Effector CD4-positive, alpha-beta T cell (primary cell): ENCODE data around the gene AK8.

ENCODE experiments used
- DNase-seq: peaks from one replicate; pipeline ENCODE4 v3.0.0-alpha.2; 2020

AK8 gene

DNA sequence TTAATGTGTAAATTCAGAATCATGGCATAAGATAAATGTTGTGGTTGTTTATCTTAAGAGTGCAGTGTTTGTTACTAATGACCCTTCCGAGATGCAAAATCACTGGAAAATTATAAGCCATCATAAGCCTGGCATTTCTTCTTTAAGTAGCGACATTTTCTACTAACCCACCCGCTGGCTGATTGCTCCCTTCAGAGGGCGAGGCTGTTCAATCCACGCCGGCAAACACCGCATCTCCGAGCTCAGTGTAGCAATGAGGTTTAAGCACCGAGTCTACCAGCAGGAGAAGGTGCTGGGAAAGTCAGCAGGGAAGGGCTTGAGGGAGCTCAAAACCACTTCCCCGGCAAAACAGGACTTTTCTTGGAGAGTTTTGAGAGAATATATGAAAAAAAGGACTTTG, 52.7 kb downstream of the AK8 start:
- no peak for DNase-seq

DNA sequence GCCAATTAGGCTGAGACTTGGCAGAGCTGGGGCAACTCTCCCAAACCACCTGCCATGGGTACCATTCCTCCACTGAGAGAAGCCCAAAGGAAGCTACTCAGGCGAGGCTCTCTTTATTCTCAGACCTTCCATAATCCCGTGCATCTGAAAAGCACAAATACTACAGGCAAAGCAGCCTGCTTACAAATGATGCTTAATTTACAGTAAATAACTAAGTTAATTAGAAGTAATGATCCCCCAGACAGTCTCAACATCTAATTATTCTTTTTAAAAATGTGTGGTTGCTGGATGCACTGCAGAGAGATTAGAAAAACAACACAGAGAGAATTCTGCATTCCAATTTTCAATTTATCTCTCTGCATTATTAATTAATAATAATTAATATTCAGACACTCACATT, 53.1 kb downstream of the AK8 start:
- no peak for DNase-seq

DNA sequence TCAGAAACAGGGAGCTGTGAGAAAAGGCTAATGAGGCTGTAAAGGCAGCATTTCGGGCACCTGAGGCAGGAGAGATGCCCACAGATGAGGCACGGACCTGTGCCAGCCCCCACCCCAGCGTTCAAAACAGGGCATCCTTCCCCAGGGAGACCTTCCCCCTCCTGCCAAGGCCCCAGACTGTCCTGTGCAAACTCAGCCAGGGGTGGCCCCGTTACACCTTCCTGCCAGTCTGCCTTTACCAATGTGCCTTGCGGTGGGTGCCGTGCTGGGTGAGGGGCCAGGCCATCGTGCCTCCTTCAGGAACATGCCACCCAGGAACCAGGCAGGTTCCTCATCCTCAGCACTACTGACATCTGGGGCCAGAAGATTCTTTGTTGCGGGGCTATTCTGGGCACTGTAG, 53.9 kb downstream of the AK8 start:
- DNase-seq: no peak

DNA sequence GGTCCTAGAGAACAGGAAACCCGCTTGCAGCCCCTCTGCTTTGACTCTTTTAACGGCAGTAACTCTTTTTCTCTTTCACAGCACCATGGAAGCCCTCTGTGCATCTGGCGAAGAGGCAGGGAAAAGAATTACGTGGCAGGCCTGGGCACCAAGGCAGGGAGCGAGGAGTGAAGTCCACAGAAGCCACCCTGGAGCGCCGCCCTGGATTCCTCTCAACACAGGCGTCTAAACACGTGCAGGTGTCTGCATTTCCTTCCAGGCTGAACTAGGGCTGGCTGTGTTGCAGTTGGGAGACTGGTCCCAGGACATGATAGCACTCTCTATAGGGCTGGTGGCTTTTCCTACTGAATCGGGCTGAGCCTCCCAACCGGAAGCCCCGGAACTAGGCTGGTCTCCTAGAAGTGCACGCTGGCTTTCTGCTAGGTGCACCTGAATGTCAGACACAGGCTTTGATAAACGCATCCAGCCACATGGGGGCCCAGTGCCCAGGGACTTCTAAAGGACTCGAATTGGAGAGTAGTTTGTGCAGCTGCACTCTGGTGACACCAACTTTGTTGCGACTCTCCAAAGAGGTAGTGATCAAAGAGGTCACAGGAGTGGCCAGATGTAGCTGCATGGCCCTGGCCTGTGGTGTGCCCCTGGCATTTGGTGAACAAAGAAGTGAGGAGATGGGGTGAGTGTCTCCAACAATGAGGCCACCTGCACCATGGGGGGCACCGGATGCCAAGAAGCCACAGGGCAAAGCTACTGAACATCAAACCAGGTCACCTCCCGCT, 54.5 kb downstream of the AK8 start:
- DNase-seq: no peak

DNA sequence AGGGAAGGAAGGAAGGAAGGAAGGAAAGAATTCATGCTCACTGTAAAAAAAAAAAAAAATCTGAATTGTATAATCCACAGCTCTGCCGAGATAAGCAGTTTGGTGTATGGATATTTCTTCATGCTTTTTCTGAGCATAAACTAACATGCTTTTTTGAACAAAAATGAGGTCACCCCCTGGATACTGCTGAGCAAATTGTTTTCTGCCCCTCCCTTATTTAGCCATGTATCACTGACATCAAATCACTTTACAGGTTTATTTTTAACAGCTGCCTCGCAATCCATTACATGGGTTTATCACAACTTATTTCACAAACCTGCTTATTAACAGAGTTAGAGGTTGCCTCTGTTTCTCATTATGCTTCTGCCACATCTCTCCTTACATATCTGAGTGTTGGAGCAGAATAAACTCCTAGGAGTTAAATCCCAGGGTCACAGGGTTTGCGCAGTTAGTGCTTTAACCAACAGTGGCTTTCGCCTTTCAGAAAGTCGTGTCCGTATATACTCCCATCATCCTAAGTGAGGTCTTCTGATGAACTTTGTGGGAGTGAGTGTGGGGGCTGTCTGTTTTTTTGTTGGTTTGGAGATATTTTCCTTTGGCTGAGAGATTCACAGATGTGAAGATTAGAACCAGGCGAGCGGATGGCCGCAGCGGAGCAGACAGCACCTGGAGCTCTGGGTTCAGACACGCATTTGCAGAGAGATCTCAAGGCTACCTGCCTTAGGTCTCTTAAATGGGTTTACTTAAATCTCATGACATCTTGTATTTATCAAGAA, 57.7 kb downstream of the AK8 start:
- DNase-seq: no peak

DNA sequence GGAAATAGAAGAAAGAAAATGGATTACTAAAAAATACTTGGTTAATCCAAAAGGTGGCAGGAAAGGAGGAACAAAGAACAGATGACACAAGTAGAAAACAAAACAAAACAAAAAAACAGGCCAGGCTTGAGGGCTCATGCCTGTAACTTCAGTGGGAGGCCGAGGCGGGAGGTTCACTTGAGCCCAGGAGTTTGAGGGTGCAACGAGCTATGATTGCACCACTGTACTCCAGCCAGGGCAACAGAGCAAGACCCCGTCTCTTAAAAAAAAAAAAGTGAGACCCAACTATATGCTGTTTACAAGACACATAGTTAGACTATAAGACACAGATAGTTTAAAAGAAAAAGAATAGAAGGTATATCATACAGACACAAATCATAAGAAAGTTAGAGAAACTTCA, 59.5 kb downstream of the AK8 start:
- DNase-seq: no peak

DNA sequence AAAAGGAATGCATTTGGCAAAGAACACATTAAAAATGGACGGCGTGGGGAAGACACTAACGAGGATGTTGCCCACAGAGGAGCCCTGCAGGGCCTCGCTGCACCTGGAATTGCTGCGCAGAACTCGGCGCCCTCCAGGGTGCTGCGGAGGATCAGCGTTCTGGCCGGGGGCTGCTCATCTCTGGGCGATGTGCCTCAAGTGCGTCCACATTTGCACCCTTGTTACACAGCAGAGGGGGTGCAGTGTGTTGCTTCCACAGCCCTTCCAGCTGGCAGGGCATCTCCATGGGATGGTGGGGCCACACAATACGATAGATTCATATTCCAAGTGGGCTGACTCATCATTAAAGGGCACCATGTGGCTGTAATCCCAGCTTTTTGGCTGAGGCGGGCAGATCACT, 63.1 kb downstream of the AK8 start:
- no peak for DNase-seq

DNA sequence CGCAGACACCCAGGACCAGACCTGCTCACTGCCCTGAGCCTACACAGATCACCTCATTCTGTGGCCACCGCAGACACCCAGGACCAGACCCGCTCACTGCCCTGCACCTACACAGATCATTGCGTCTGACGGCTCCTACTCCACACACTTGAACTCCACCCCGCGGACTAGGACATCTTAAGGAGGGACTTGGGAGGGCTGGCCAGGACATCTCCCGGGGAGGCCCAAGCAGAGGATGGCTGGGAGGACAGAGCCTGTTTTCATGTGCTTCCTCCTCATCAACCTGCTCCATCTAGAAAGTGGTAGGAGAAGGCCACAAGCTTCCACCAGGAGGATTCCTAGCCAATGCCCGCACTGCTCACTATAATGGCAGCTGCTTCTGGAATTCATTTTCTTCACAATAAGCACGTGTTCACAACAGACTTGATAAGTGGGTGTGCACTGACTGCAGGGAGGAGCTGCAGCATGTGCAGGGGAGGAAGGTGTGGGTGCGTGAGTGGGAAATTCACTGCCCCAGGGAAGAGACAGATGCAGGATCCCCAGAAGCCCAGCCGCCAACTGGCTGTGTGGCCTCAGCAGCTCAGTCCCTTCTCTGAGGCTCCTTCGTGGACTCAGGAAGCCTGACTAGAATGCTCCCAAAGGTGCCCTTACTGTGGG, 64.8 kb downstream of the AK8 start:
- no peak for DNase-seq

DNA sequence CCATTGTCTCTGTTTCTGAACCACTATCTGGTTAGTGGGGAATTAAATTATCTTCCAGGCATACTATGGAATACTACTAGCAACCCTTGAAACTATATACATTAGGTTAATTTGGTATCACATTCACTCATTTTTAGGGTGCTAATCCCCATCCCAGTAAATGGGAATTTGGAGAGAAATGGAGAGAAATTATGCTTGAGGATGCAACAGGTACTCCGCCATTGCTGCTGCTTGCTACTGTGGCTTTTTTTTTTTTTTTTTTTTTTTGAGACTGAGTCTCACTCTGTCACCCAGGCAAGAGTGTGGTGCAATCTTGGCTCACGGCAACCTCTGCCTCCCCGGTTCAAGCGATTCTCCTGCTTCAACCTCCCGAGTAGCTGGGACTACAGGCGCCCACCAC, 66.1 kb downstream of the AK8 start:
- DNase-seq: no peak

DNA sequence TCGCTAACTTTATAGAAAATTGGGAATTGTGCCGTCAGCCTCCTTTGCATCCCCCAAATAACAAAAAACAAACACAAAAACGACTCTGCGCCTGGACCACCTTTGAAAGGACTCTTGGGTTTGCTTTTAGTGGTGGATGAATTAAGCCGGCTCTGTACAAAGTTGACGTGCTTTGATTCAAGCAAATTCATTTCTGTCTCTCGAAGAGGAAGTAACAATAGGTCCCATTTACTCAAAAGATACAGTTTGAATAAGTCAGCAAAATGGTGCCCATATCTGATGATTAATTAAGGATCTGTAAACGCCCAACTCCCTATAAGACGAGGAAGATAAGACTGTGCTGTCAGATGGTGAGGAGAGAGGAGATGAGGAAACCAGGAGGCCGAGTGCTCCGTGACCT, 67.8 kb downstream of the AK8 start:
- no peak for DNase-seq

DNA sequence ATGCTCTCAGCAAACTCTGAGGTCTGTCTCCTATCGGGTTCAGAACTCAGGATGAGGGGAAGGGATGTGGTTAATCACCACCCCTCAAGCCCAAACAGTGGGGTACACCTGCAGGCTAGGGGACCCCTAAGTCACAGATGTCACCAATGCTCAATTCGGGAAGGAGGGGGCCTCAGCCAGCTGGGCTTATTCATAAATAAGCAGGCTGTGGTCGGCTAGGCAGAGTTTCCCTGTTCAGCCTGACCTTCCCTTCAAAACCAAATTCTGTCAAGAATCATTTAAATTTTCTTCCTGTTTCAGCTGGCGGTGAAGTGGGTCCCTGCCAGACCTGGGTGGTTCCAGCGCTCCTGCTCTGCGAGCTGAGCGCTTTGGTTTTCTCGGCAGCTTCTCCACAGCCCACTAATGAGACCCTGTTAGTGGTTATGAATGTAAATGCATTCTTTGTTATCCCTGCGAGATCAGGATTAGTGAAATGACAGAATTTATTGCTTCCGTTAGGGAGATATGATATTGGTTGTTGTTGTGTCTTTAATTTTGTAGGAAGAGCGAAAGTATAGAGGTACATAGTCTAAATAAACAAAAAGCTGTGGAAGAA, 68.3 kb downstream of the AK8 start:
- no peak for DNase-seq

DNA sequence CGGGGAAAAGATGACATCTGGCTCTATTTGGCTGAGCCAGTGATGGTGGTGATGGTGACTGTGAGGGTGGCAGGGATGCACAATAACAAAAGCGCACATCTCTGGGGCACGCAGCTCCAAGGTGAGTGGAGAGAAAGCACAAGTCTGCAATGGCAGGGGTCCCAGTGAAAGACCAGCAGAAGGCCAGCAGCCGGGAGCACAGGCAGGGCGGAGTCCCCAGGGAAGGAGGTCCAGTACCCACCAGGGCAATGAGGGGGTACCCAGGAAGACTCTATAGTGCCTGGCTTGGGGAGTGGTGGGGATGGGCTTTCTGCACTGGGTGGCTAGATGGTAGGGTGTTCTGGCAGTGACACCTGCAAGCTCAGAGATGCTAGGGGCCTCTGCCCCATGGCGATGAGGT, 69.4 kb downstream of the AK8 start:
- DNase-seq: no peak

DNA sequence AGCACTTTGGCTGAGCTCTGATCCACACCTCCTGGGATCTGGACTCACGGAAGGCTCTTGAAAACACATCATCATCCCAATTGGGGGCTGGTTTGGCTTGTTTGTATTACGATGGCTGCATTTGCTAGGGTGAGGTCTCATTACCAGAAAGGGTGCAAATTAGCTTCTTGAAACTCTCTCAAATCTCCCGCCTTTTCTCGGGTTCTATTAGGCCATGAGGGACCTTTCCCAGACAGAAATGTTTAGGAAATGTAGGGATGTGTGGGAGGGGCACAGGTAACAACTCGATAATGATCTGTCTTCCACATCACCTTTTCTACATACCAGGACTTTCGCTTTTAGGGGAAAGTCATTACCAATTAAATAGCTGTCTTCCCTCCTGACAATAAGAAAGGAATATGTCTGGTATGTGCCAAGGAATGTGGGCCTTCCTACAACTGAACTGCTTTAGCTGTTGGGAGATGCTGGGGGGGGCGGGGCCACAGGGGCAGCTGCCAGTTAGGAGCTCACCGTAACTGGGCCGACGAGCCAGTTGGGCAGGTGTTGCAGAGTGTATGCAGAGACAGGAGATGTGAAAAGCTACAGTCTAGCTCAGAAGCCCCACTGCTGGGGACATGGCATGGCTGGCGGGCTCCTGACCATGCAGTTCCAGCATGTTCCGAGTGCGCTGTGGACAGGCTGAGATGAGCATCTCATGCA, 71.2 kb downstream of the AK8 start:
- no peak for DNase-seq

DNA sequence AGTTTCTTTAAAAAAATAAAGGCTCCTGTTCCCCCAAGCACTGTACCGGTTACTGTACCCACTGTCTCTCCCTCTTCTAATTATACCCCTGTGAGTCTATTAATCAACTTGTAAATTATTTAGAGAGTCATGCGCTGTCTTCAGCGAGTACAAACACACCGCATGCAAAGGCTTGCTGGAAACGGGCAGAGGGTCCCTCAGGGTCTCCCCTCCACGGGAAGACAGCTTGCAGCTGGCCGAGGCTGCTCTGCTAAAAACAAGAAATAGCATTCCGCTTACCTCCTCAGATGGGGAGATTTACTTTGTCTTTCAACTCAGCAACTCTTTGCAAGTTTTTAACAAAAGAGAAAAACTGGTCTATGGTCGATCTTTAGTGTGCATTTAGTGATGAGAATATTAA, 71.8 kb downstream of the AK8 start:
- no peak for DNase-seq

DNA sequence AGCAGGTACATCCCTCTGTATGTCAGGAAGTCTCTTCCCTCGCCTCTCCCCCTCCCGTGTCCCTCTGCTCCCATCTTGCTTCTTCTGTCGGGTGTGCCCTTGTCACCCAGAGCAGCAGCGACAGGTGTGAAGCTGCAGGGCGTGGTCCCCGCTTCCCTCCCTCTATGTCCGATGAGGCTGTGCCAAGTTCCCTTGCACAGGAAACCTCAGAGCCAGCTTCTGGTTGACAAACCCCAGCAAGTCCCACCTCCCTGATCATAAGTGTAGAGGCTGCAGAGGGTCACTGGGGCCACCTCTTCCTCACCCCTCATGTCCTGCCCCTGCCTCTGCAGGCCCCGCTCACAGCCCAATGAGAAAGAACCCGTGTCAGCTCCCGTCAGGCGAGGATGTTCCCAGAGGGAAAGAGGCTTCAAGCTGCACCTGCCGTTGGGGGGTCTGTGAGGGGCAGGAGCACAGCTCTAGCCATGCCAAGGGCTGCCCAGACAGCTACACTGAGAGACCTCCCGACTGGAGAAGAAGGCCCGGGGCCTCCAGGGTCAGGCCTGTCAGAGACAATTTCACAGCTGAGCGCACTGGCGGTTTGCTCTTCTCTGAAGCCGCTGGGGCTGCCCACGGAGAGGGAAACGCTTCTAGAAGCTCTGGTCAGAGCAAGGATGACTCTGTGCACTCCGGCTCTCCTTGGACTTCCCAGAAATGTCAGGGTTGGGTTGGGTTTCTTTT, 73.3 kb downstream of the AK8 start:
- no peak for DNase-seq

DNA sequence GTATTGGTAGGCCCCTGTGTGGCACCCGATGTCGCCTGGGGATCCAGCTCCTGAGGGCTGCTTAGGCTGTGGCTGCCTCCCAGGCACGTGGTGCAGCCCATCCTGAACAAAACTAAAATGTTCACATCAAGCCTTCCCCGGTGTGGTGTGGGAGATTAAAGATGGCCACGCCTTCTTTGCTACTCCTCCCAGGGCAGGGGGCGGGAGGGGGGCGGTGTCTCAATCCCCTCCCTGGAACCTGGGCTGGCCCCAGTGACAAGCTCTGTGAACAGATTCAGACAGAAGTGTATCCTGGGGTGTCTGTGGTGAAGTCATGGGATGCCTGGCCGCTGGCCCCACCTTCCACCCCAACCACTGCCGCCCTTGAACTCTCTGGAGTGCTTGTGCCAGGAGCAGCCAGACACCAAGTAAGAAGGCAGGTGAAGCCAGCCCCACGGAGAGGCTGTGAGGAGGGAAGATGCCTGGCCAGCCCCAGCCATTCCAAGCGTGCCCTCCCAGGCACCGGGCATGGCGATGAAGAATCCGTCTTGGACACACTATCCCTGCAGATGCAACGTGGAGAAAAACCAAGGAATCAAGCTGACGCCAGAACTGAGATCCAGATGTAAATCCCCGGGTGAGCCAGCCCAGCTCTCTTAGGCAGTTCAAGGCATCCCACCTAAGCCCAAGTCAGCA, 75.8 kb downstream of the AK8 start:
- no peak for DNase-seq

DNA sequence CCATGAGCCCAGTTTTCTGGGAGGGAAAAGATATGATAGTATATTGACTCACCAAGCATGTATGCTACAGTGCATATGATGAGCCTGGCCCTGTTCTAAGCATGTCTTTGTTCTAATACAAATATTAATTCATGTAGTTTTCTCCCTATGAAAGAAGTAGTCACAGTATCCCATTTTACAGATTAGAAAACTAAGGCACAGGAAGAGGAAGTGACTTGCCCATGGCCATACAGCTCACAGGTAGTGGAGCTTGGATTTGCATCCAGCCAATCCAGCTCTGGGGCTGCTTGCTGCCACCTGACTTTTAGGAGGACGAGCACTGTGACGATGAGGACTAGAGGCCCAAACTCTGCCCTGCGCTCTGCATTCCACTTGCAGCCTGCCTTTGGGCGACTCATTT, 76.4 kb downstream of the AK8 start:
- DNase-seq: no peak

DNA sequence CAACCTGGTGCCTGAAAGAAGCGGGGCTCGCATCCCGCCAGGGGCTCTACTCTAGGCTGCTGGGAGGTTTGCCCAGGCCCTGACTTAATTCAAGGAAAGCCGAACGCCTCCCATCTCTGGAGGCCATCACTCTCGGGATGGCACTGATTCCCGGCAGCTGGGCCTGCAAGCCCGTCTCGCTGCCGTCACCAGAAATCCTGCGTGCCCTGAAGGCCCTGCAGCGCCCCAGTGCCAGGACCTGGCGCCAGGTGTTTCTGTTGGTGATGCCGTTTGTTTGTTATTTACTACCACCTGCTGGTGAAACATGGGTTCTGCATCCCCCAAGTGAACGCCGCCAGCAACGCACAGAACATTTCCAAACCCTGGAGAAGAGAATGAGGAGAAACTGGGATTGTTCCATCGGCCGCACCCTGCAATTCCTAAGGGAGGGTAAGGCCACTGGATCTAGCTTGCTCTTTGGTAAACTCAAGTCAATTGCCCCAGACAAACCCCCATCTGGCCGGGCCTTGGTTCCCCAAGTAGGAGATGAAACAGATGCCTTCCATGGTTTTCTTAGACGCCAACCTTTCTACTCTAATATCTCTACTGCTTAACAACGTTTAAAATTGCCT, 77.9 kb downstream of the AK8 start:
- peak; percentile 54 for DNase-seq

DNA sequence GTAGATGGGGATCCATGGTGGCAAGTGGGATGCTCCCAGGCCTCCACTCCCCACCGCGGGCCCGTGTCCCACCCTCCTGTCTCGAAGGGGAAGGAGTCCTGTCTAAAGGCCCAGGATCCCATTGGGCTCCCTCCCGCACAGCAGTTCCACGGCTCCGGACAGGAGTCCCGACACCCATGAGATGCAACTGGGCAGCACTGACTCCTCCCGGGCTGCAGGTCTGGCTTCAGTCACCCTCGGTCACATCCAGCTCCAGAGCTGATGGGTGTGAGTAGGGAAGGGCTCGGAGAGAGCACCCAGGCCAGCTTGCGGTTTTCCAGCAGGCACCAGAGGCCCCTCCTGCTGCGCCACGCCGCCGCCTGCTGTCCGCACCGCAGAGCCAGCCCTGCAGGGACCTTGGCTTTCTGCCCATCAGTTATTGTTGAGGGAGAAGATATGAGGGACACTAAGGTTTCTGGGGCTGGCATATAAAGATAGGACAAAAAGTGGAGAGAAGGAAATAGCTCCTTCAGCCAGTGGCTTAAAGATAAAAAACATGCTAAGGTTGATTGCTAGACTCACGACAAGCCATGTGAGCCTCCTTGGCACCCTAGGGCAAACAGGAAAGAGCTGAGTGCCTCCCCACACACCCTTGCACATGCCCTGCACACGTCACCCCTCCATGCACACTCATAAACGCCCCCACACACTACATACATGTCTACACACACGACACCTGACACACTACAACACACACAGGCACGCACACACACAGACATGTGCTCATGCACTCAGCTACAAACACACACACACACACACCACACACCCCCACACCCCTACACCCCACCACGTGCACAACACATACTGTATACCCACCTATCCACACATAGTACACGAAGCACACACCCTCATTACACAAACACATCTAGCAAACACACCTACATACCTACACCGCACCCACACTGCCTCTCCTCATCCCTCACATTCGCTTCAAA, 79.0 kb downstream of the AK8 start:
- DNase-seq: no peak
